H54 (cell line): ENCODE data around the gene GIMAP2.
"Not testable (repeated sequence)": the region's sequence is repeated elsewhere in the genome, so short reads cannot be mapped to it uniquely, and the experiment has no call there.

Experiments used
- DNase-seq: peaks from one replicate; pipeline ENCODE4 v3.0.0; 2011; ENCODE audit warnings: low spot score, mixed read lengths; ENCODE audit not compliant: insufficient read length
- FAIRE-seq: peaks from 3 replicates; lab custom pipeline; 2011; peaks lifted over from hg19 to GRCh38; lab: Jason Lieb, UNC
- POLR2A ChIP-seq: IDR thresholded peaks from 2 replicates; pipeline ENCODE4 v1.6.1; 2011; ENCODE audit warnings: low read depth, mild to moderate bottlenecking, low read length

Gene GIMAP2

GRCh38 chr7:150665896-150666295 lies 19.6 kb upstream of the GIMAP2 start:
- no peak for TF ChIP-seq POLR2A
- no peak for DNase-seq
- FAIRE-seq, result no peak

DNA sequence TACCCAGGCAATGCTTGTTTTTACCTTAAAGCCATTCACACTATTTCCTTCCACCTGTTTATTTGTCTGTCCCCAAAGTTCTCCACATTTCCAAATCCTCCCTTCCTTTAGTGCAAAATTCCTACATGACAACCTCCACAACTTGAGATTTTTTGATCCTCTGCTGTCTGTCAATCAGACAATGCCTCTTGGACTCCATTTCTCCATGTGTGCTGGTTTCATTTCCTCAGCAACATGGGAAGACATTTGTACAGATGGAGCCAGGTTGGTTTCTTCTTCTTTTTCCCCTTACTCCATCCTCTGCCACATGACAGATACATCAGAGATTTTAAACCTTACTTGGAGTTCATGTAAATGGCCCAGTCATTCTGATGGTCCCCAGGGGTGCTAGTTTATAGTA lies 19.1 kb upstream of the GIMAP2 start:
- no peak for FAIRE-seq
- no peak for TF ChIP-seq POLR2A
- no peak for DNase-seq

DNA sequence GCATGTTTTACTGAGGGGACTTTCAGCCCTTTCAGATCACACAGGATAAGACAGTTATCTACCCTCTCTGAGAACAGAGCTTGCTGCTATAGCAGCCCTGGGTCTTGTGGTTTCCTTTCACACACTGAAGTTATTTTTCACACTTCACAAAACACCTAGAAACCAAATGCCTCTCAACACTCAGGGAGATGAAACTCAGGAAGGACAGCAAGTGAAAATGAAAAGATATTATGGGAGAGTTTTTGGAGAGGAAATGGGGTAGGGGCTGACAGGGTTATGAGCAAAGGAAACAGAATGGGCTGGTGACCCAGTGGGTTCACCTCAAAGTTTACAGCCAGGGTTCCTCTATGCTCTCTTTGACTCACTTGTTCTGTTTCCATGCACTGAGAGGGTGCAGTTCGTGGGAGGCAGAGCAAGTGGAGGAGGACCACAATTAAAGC lies 17.0 kb upstream of the GIMAP2 start:
- DNase-seq (no peak), FAIRE-seq (no peak)
- TF ChIP-seq POLR2A, result no peak

DNA sequence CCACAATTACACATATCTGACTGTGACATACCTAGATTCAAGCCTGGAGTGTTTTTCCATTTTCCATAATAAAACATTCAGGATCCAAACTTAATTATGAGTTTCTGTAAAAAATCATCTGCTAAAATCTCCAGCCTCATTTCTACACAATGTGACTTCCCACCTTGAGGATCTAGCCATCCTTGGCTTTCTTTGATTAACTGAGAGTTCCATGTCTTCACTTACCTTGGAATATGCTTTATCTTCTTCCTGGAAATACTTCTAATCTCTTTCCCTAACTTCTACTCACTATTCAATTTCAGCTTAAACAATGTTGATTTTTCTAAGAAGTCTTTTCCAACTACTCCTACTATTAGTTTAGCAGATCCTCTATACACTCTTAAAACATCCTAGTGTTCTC lies 16.5 kb upstream of the GIMAP2 start:
- TF ChIP-seq POLR2A, result no peak
- no peak for DNase-seq
- no peak for FAIRE-seq

GRCh38 chr7:150671798-150672585 lies 13.5 kb upstream of the GIMAP2 start:
- not testable (repeated sequence) for FAIRE-seq, DNase-seq

GRCh38 chr7:150675714-150676113 lies 9.8 kb upstream of the GIMAP2 start:
- TF ChIP-seq POLR2A, result no peak
- DNase-seq, result no peak
- FAIRE-seq, result no peak

DNA sequence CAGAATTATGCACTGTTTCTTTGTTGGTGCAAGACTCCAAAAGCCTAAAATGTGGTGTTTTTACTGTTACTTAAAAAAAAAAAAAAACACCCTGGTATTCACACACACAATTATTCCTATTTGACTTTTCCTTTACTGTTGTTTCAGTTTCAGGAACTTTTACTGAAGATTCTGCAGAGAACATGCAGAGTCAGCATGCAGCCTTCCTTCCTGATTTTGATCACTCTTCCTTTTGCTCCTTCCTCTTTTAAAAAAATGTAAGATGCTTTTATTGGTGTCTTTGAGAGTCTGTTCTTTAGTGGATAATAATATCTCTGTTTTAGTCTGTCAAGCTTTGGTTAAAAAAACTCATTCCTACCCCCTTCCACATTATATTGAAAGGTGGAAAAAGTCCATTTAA lies 9.2 kb upstream of the GIMAP2 start:
- not testable (repeated sequence) for FAIRE-seq, DNase-seq

DNA sequence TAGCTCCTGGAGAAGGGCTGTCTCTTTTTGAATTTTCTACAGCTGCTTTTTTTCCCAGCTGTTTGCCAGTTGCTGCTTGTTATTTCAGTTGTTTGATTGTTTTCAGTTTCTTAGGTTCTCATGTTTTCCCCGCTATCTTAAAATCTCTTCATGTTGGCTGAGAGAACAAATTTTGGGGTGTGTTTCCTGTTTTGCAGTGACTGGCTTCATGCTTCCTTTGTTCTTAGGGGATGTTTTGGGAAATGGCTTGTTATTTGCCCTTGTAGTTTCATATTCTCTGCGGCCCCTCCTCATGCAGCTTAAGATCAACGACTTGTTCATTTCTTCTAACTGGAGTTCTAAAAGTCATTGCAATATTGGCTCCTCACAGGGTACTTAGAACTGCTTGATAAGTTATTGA lies 8.7 kb upstream of the GIMAP2 start:
- DNase-seq, FAIRE-seq: not testable (repeated sequence)

DNA sequence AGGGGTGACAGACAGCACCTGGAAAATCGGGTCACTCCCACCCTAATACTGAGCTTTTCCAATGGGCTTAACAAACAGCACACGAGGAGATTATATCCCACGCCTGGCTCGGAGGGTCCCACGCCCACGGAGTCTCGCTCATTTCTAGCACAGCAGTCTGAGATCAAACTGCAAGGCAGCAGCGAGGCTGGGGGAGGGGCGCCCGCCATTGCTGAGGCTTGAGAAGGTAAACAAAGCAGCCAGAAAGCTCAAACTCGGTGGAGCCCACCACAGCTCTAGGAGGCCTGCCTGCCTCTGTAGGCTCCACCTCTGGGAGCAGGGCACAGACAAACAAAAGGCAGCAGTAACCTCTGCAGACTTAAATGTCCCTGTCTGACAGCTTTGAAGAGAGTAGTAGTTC lies 6.9 kb upstream of the GIMAP2 start:
- DNase-seq, FAIRE-seq: not testable (repeated sequence)

- not testable (repeated sequence) for FAIRE-seq, DNase-seq
Observed at GRCh38 chr7:150680364-150680763, 5.1 kb upstream of the GIMAP2 start.

- no peak for TF ChIP-seq POLR2A
- DNase-seq (no peak), FAIRE-seq (no peak)
Observed at GRCh38 chr7:150686030-150686631, 625 bp downstream of the GIMAP2 start.

DNA sequence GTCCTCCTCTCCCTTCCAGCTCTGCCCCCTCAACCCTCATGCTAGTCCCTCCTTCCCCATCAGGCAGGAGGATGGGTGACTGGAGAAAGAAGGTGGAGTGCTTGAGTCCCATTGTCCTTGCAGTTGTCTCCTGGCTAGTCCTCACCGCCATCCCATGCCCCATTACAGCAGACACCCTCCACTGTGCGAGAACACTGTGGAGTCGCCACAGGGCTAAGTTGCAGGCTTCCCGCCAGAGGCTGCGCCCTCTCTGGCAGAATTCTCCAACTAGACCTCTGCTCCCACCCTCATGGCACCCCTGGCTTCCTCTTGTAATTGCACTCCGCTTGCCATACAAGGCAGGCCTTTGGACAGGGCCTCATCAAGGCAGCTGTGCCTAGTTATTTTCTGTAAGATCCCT lies 3.1 kb downstream of the GIMAP2 start:
- no peak for FAIRE-seq
- no peak for DNase-seq
- TF ChIP-seq POLR2A, result no peak

DNA sequence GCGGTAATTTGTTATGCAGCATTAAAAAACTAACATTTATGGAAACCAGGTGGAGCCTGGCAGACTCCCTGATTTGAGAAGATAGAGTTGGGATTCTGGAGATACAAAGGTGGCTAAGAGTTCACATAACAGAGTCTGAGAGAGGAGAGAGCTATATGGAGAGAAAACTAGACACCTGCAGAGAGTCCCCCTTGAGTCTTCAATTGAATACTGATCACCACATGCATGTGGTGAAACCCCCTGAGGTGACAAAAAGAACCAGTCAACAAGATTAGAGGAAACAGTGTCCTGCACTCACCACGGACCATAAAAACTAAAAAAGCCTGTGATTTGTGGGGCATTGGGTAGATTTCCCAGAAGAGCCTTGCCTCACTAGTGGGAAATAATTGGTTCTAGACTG lies 10.1 kb downstream of the GIMAP2 start:
- no peak for DNase-seq
- TF ChIP-seq POLR2A, result no peak
- no peak for FAIRE-seq

GRCh38 chr7:150703209-150703608 lies 17.7 kb downstream of the GIMAP2 start:
- no peak for TF ChIP-seq POLR2A
- no peak for FAIRE-seq
- DNase-seq, result no peak

DNA sequence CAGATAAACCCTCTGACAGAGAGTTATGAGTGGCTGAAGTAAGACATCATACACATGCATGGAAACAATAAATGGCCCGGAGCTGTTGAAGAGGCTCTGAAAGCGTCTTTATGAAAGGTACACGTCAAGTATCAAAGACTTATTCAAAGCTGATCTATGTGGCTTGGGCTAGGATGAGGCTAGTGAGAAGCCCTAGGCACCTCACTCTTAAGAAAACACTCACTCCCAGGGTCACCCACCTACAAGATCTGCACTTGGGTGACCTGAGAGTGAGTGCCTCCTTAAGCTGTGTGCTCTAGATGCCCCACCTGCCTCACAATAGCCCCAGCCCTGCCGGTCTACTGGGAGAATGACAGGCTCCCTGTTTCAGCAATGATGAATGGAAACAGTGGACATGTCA lies 29.8 kb downstream of the GIMAP2 start:
- no peak for FAIRE-seq
- no peak for DNase-seq
- no peak for TF ChIP-seq POLR2A

- TF ChIP-seq POLR2A, result no peak
- DNase-seq (no peak), FAIRE-seq (no peak)
Observed at GRCh38 chr7:150715738-150716137, 30.2 kb downstream of the GIMAP2 start.
